ENCODE measurements around the gene RBM27. TPM values are rescaled to one million over a fixed set of nuclear protein-coding genes. Genes with fewer than 3 reads are reported as not detected.

RBM27 gene
- total RNA-seq, 1 experiment from 2014 or later = 18.8 TPM

- no peak for TF ChIP-seq EZH2 (IDR thresholded peaks at IDR 0.05; ENCODE audit: low read length, unreplicated experiment)
- TF ChIP-seq EZH2phosphoT487 (IDR thresholded peaks at IDR 0.05; ENCODE audit: borderline replicate concordance, low read length) = no peak
- TF ChIP-seq CTCF (conservative IDR thresholded peaks at IDR 0.05; ENCODE audit: low read depth, low read length) = no peak
These were observed 18.2 kb upstream of the RBM27 start for GRCh38 chr5:146185161-146185560.

GRCh38 chr5:146188358-146188757 is 15.0 kb upstream of the RBM27 start:
- H3K36me3 ChIP-seq (ENCODE audit: low read depth, low read length) = no peaks in the 10 kb centered on the region
- peak; percentile 92 for DNase-seq
- H4K20me1 ChIP-seq (ENCODE audit: low read length) = no peaks in the 10 kb centered on the region
- peaks cover 37% of the 10 kb centered on the region for H3K4me1 ChIP-seq (ENCODE audit: insufficient read depth, low read length)
- H3K79me2 ChIP-seq (ENCODE audit: low read length) = no peaks in the 10 kb centered on the region
- POLR2A ChIA-PET (ENCODE audit: unreplicated experiment) = interaction anchor here (0.6 kb wide), 1 partner anchor 262 kb away, joined by 3 read pairs; no protein-coding TSS in a partner anchor
- H3K4me3 ChIP-seq (ENCODE audit: low read length) = peak overlapping the region; percentile 14; the same call in 1 of the 2 replicates
- peak overlapping the region; percentile 57 for H3K27ac ChIP-seq (ENCODE audit: low read length)
- TF ChIP-seq EZH2phosphoT487 (IDR thresholded peaks at IDR 0.05; ENCODE audit: borderline replicate concordance, low read length) (no peak), EZH2 (IDR thresholded peaks at IDR 0.05; ENCODE audit: low read length, unreplicated experiment) (no peak), CTCF (conservative IDR thresholded peaks at IDR 0.05; ENCODE audit: low read depth, low read length) (no peak)
- no peak overlapping the region for H3K9ac ChIP-seq (ENCODE audit: low read length)
- peak overlapping the region; percentile 67 for H3K4me2 ChIP-seq (ENCODE audit: low read length)
- H3K27me3 ChIP-seq (ENCODE audit: low read length) = no peaks in the 10 kb centered on the region
- no peaks in the 10 kb centered on the region for H3K9me2 ChIP-seq (replicated peaks; ENCODE audit: low read length)
- CTCF ChIA-PET = no interaction called here
- no TSS peak for BruUV-seq (replicated peaks)
- 0 out of 2 replicates have a peak overlapping the region, but pooled peaks have one; percentile 1 for H2AFZ ChIP-seq (ENCODE audit: low read length)
- H3K9me3 ChIP-seq (ENCODE audit: low read length) = no peaks in the 10 kb centered on the region
- H3F3A ChIP-seq (ENCODE audit: low read length, unreplicated experiment) = no peaks in the 10 kb centered on the region
- intact Hi-C loops (cut with micrococcal nuclease) = loop anchor here (1.0 to 10.0 kb wide), 3 partner anchors 15 to 1026 kb away; partner anchors contain the start of gene RBM27
- ATAC-seq = peak; percentile 87

More at GRCh38 chr5:146185161-146185560, 18.2 kb upstream of the RBM27 start:
- H3K9me2 ChIP-seq (replicated peaks; ENCODE audit: low read length) = no peaks in the 10 kb centered on the region
- H3F3A ChIP-seq (ENCODE audit: low read length, unreplicated experiment) = no peaks in the 10 kb centered on the region
- CTCF ChIA-PET = no interaction called here
- no peak overlapping the region for H3K27ac ChIP-seq (ENCODE audit: low read length)
- POLR2A ChIA-PET (ENCODE audit: unreplicated experiment) = no interaction called here
- intact Hi-C loops (cut with micrococcal nuclease) = loop anchor here (10.0 kb wide), 2 partner anchors 100 to 1030 kb away; no protein-coding TSS in a partner anchor
- peak; percentile 31 for DNase-seq
- H2AFZ ChIP-seq (ENCODE audit: low read length) = no peak overlapping the region
- H3K4me3 ChIP-seq (ENCODE audit: low read length) = no peak overlapping the region
- no peak for ATAC-seq
- H3K79me2 ChIP-seq (ENCODE audit: low read length) = peaks cover 22% of the 10 kb centered on the region
- H3K4me1 ChIP-seq (ENCODE audit: insufficient read depth, low read length) = peaks cover 46% of the 10 kb centered on the region
- H3K4me2 ChIP-seq (ENCODE audit: low read length) = no peak overlapping the region
- no peak overlapping the region for H3K9ac ChIP-seq (ENCODE audit: low read length)
- H3K27me3 ChIP-seq (ENCODE audit: low read length) = no peaks in the 10 kb centered on the region
- H3K36me3 ChIP-seq (ENCODE audit: low read depth, low read length) = 0 out of 2 replicates have a peak, but pooled peaks cover under 1% of the 10 kb centered on the region
- no peaks in the 10 kb centered on the region for H4K20me1 ChIP-seq (ENCODE audit: low read length)
- H3K9me3 ChIP-seq (ENCODE audit: low read length) = no peaks in the 10 kb centered on the region
- no TSS peak for BruUV-seq (replicated peaks)

GRCh38 chr5:146192571-146193043 is 10.8 kb upstream of the RBM27 start:
- no peak overlapping the region for H3K9ac ChIP-seq (ENCODE audit: low read length)

More at GRCh38 chr5:146192571-146193043, 10.8 kb upstream of the RBM27 start:
- no peaks in the 10 kb centered on the region for H3F3A ChIP-seq (ENCODE audit: low read length, unreplicated experiment)
- no peaks in the 10 kb centered on the region for H3K27me3 ChIP-seq (ENCODE audit: low read length)
- CTCF ChIA-PET = no interaction called here
- no TSS peak for BruUV-seq (replicated peaks)
- intact Hi-C loops (cut with micrococcal nuclease) = no loop called here
- ATAC-seq (no peak), DNase-seq (no peak)
- TF ChIP-seq EZH2phosphoT487 (IDR thresholded peaks at IDR 0.05; ENCODE audit: borderline replicate concordance, low read length) = no peak
- no peak for TF ChIP-seq EZH2 (IDR thresholded peaks at IDR 0.05; ENCODE audit: low read length, unreplicated experiment)
- TF ChIP-seq CTCF (conservative IDR thresholded peaks at IDR 0.05; ENCODE audit: low read depth, low read length) = no peak
- POLR2A ChIA-PET (ENCODE audit: unreplicated experiment) = no interaction called here
- H3K4me3 ChIP-seq (ENCODE audit: low read length) = no peak overlapping the region
- no peak overlapping the region for H3K27ac ChIP-seq (ENCODE audit: low read length)
- H3K36me3 ChIP-seq (ENCODE audit: low read depth, low read length) = no peaks in the 10 kb centered on the region
- H3K9me2 ChIP-seq (replicated peaks; ENCODE audit: low read length) = no peaks in the 10 kb centered on the region
- peaks cover 29% of the 10 kb centered on the region for H3K4me1 ChIP-seq (ENCODE audit: insufficient read depth, low read length)
- H4K20me1 ChIP-seq (ENCODE audit: low read length) = no peaks in the 10 kb centered on the region
- no peak overlapping the region for H3K4me2 ChIP-seq (ENCODE audit: low read length)
- H2AFZ ChIP-seq (ENCODE audit: low read length) = no peak overlapping the region
- H3K79me2 ChIP-seq (ENCODE audit: low read length) = no peaks in the 10 kb centered on the region
- no peaks in the 10 kb centered on the region for H3K9me3 ChIP-seq (ENCODE audit: low read length)
